ENCODE results near the gene CALHM6.

Gene CALHM6

GRCh38 chr6:116461331-116461931, at the start of gene CALHM6:
CALHM6 (plus strand) TSS chr6:116461375; CDS start chr6:116461930, 555 bp downstream.
- no peak for DNase-seq

DNA sequence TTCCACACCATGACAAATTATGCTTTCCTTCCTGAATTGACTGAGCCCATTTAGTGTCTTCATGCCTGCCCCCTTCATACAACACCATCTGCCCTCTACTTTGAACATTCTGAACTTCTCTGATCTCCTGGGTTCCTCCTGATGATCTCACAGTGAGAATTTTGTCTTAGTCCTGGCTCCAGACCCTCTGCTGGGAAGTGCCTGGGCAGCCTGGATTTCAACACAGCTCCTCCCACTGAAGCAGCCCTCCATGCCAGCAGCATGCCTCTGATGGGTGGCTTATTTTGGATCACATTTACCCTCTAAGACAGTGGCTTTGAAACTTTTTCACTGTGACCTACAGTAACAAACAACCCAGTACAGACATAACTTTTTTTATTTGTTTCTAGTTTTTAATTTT, 48.9 kb upstream of the CALHM6 start:
- DNase-seq, result no peak

- DNase-seq, result no peak
These were observed 47.8 kb upstream of the CALHM6 start for GRCh38 chr6:116413357-116413756.

DNA sequence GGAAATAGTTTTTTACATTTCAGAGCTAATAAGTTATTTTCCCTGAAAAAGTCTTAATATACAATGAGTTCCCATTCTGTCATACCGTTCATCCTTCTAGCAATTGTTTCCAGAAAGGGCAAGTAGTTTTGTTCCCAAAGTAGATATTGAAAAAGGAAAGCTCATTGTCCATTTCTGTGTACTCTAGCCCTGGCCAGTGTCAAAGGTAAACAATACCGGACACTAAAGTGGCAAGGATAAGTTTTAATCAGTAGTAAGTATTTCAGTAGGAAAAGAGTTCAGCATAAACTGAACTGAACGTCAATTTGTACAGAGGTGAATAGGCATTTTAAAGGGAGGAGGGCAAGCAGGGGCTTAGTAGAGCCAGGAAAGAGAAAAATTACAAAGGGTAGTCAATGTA, 43.5 kb upstream of the CALHM6 start:
- DNase-seq, result no peak

DNA sequence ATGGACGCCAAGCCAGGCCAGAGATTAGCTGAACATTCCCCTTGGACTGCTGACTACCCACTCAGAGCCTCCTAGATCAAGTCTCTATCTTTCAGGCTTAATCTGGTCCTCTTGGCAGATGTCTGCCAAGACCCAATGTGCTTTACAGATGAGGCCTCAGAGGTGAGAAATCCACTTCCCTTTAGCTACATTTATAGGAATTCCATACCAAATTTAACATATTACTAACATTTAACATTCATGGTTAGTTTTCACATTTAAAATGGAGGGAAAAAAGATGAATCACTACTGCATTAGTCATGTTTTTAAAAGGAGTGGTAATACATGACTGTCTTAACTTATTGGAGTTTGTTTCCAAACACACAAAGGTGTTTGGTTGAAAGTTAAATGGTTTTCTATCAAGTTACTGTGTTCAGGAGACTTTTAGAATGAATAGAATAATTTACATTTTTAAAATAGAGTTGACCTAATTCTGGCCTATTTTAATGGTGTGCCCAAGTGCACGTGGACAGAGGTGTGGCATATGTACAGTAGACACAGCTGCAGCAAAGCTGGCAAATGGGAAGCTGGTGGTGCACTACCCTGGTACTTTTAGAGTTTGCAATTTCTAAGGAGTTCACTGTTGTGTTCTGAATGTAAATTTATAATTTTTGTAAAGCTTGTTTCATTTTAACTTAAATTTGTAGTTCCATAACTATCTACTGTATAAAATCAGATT, 41.9 kb upstream of the CALHM6 start:
- DNase-seq, result no peak

DNA sequence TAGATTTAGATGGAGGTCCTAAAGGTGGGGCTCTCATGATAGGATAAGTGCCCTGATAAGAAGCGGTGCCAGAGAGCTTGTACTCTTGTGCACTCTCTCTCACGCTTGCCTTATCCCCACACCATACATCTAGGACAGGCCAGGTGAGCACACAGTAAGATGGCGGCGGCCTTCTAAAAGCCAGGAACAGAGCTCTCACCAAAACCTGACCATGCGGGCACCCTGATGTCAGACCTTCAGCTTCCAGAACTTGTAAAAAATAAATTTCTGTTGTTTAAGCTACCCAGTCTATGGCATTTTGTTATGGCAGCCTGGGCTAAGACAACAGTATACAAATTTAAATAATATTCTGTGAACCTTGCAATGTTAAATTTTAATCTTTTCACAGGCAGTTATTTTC, 40.8 kb upstream of the CALHM6 start:
- no peak for DNase-seq

- no peak for DNase-seq
These were observed 38.9 kb upstream of the CALHM6 start for GRCh38 chr6:116422238-116422637.

DNA sequence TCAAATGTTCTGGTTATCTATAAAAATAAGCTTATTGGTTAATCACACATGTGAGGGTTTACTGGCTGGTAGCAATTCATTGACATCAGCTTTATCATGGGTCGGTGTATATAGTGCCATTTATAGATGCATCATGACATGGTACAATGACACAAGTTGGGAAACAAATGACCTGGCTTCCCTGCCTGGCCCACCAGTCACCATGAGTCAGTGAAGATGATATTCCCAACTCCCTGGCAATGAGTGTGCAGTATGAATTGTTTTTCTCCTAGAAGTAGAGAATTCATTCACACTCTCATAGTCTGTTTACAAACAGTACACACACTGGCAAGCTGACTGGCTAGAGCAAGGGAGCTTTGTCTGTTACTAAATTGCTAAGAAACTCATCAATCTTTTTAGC, 37.2 kb upstream of the CALHM6 start:
- DNase-seq, result no peak

DNA sequence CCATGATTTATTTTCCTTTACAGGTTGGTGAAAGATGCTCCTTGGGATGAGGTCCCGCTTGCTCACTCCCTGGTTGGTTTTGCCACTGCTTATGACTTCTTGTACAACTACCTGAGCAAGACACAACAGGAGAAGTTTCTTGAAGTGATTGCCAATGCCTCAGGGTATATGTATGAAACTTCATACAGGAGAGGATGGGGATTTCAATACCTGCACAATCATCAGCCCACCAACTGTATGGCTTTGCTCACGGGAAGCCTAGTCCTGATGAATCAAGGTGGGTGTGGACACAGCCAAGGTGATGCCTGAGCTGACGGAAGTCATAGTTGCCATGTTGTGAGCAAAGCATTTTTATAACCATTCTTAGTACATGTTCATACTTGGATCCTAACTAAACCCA, 34.6 kb upstream of the CALHM6 start:
- DNase-seq, result no peak

DNA sequence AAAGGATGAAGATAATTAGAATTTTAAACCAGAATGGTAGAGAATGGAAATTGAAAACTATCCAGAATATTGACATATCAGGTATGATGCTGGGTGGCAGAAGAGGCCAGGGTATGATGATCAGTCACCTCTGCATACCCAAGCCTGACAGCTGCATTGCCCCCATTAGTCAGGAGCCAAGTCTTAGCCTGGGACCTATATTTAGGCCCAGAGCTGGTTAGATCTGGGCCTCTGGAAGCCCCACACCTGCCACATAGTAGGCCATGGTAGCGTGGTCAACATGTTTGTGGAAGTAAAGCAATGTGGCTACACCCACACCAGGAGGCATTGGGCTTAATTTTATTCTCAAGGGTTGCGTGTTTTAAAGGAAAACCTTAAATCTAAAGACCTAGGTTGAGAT, 32.1 kb upstream of the CALHM6 start:
- DNase-seq, result no peak

DNA sequence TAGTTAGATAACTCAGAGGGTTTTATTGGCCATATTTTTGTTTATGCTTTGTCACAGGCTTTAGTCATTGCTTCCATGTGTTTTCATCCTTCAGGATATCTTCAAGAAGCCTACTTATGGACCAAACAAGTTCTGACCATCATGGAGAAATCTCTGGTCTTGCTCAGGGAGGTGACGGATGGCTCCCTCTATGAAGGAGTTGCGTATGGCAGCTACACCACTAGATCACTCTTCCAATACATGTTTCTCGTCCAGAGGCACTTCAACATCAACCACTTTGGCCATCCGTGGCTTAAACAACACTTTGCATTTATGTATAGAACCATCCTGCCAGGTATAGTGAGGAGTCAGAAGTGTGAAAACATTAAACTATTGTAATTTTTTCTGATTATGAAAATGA, 30.3 kb upstream of the CALHM6 start:
- no peak for DNase-seq

GRCh38 chr6:116431964-116432595, 29.1 kb upstream of the CALHM6 start:
- no peak for DNase-seq

GRCh38 chr6:116433206-116433712, 27.9 kb upstream of the CALHM6 start:
- no peak for DNase-seq

- no peak for DNase-seq
These were observed 27.0 kb upstream of the CALHM6 start for GRCh38 chr6:116434056-116434725.

GRCh38 chr6:116436586-116436985, 24.6 kb upstream of the CALHM6 start:
- DNase-seq, result no peak

GRCh38 chr6:116437656-116438055, 23.5 kb upstream of the CALHM6 start:
- no peak for DNase-seq

DNA sequence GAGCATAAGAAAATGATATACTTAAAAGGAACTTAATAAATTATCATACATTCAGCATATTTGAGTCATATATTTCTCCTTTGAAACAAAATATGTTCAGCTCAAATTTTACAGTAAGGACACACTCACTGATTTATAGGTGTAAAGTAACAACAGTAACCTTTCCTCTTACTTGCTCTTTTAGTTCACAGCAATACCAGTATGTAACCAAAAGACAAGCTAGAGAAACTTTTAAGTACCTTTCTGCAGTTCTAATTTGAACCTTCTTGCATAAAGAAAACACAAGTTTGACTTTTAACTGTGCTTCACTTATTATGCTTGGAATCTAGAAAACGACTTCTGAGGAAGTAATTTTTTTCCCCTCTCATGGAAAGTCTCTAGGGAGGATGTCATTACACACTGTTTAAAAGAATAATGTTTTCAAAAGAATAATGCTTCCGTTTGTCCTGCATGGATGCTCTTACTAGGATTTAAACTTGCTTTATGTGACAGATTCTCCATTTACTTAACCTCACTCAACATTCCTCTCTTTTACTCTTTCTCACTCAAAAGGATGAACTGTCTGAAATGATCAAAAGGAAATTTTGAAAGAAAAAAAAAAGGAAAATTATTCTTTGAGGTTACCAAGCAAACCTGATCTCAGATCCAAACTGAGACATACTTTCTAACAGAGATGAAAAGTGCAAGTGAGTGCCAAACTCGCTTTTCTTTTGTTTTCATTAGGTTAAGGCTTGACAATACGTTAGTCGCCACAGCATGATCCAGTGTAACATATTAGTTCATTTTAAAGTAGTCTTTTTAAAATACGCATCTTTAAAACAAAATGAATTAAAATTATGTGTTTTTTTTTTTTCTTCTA, 22.4 kb upstream of the CALHM6 start:
- peak; percentile 26 for DNase-seq

DNA sequence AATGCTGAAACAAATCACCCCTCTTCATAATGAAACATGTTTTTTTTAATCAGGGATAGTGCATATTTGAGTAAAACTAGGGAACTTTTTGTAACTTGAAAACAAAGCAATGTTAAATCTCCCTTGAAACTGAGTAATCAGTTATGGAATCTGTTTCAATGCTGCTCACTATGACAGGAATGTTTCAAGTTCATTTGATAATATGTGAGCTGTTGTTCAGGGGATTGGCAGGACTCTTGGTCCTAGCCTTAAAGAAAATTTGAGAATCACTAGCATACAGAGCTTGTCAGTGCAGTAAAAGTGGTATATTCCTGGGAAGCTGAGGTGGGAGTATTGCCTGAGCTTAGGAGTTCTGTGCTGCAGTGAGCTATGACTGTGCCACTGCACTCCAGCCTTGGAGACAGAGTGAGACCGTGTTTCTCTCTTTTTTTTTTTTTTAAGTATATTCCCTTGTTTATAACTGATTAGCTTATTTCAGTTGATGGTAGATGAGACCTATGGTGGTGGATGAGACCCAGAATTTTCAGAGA, 21.6 kb upstream of the CALHM6 start:
- peak; percentile 19 for DNase-seq

DNA sequence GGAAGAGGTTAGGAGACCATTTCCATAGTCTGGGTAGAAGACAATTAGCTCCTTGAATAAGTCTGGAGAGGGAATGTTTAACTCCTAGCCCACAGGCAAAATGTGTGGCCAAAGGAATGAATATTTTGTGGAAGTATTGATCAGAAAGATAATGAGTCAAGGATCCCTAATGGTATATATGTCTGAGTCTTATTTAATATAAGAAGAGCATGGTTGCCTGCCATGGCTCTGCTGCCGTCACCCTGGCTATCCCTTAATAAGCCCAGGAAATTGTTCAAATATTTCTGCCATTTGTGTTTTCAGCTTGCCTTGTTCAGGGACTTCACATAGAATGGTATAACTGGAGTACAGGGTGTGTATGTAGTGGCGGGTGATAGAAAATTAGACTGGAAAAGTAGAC, 18.1 kb upstream of the CALHM6 start:
- DNase-seq, result no peak

DNA sequence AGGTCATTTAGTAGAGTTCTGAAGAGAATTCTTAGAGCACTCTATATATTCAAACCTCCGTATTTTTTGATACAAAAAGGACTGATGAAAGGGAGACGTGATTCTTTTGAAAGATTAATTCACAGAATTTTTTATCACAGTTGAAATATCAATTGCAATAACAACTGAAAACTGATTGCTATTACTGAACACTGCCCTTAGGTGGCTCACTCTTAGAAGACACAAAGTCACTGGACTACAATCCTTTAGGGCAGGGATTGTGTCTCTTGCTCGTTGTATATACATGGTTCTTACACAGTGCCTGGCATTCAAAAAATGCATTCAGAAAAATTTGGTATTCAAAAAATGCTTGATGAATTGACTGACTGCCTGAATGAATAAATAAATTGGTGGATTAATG, 17.1 kb upstream of the CALHM6 start:
- DNase-seq, result no peak

GRCh38 chr6:116444575-116444974, 16.6 kb upstream of the CALHM6 start:
- DNase-seq, result no peak

GRCh38 chr6:116445102-116445501, 16.1 kb upstream of the CALHM6 start:
- DNase-seq, result no peak
